ENCODE measurements around the gene TMSB4X. TPM values are rescaled to one million over a fixed set of nuclear protein-coding genes. Genes with fewer than 3 reads are reported as not detected.
"Not testable (repeated sequence)": the region's sequence is repeated elsewhere in the genome, so short reads cannot be mapped to it uniquely, and the experiment has no call there.

The TMSB4X gene
- total and polyA plus RNA-seq, 8 donors, result 1,734 to 14,609 (median 4,336) TPM

- intact Hi-C loops (cut with DNase I; ENCODE audit: low total_unique reads), result no loop called here
- WGBS, 5 donors, result 72 to 87% (median 81%) methylated on average over 3 of the region's 3 CpGs
- H3K4me1 ChIP-seq, result peaks cover 0 to 16% (median 0%) of the 10 kb centered on the region in 4 donors
- no peak overlapping the region for H3K27ac ChIP-seq
- TF ChIP-seq, protein P1, sequence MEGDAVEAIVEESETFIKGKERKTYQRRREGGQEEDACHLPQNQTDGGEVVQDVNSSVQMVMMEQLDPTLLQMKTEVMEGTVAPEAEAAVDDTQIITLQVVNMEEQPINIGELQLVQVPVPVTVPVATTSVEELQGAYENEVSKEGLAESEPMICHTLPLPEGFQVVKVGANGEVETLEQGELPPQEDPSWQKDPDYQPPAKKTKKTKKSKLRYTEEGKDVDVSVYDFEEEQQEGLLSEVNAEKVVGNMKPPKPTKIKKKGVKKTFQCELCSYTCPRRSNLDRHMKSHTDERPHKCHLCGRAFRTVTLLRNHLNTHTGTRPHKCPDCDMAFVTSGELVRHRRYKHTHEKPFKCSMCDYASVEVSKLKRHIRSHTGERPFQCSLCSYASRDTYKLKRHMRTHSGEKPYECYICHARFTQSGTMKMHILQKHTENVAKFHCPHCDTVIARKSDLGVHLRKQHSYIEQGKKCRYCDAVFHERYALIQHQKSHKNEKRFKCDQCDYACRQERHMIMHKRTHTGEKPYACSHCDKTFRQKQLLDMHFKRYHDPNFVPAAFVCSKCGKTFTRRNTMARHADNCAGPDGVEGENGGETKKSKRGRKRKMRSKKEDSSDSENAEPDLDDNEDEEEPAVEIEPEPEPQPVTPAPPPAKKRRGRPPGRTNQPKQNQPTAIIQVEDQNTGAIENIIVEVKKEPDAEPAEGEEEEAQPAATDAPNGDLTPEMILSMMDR (IDR thresholded peaks at IDR 0.05), result no peak
- TF ChIP-seq POLR2AphosphoS5 (IDR thresholded peaks at IDR 0.05), result no peak
- TF ChIP-seq EP300 (IDR thresholded peaks at IDR 0.05), result no peak
- TF ChIP-seq POLR2A (IDR thresholded peaks at IDR 0.05), result no peak
- no peak overlapping the region for H3K4me3 ChIP-seq
- no peak for DNase-seq
- no peaks in the 10 kb centered on the region for H3K9me3 ChIP-seq
- H3K27me3 ChIP-seq, result no peaks in the 10 kb centered on the region
- no peaks in the 10 kb centered on the region for H3K36me3 ChIP-seq
These were observed 40.8 kb downstream of the TMSB4X start for GRCh38 chrX:13015536-13016236.

GRCh38 chrX:13016731-13017130 is 41.8 kb downstream of the TMSB4X start:
- intact Hi-C loops (cut with DNase I; ENCODE audit: low total_unique reads); H3K36me3 ChIP-seq; H3K27ac ChIP-seq: not testable (repeated sequence)

GRCh38 chrX:13022926-13023325 is 48.0 kb downstream of the TMSB4X start:
- no peaks in the 10 kb centered on the region for H3K36me3 ChIP-seq
- intact Hi-C loops (cut with DNase I; ENCODE audit: low total_unique reads), result no loop called here
- H3K27ac ChIP-seq, result no peak overlapping the region
- no peak for DNase-seq
- TF ChIP-seq POLR2AphosphoS5 (IDR thresholded peaks at IDR 0.05) (no peak), EP300 (IDR thresholded peaks at IDR 0.05) (no peak), POLR2A (IDR thresholded peaks at IDR 0.05) (no peak)
- TF ChIP-seq, protein P1 (IDR thresholded peaks at IDR 0.05), result no peak
- H3K27me3 ChIP-seq, result no peaks in the 10 kb centered on the region
- peaks cover 0 to 5% (median 2%) of the 10 kb centered on the region in 4 donors for H3K4me1 ChIP-seq
- WGBS, 5 donors, result 52 to 81% (median 71%) methylated on average over 2 of the region's 2 CpGs
- H3K4me3 ChIP-seq, result no peak overlapping the region
- H3K9me3 ChIP-seq, result no peaks in the 10 kb centered on the region

More at GRCh38 chrX:13016731-13017130, 41.8 kb downstream of the TMSB4X start:
- not testable (repeated sequence) for H3K4me3 ChIP-seq, DNase-seq, H3K9me3 ChIP-seq, H3K27me3 ChIP-seq
- peaks cover 0 to 14% (median 0%) of the 10 kb centered on the region in 4 donors for H3K4me1 ChIP-seq
- WGBS, 5 donors, result 86 to 90% (median 86%) methylated on average over 6 of the region's 6 CpGs

- intact Hi-C loops (cut with DNase I; ENCODE audit: low total_unique reads), result no loop called here
- H3K4me3 ChIP-seq, result no peak overlapping the region
- no peak for DNase-seq
- H3K4me1 ChIP-seq, result peaks cover 2 to 9% (median 3%) of the 10 kb centered on the region in 4 donors
- WGBS, 5 donors, result 90 to 95% (median 93%) methylated on average over 2 to 3 of the region's 3 CpGs
- no peaks in the 10 kb centered on the region for H3K27me3 ChIP-seq
- H3K9me3 ChIP-seq, result no peaks in the 10 kb centered on the region
- H3K27ac ChIP-seq, result no peak overlapping the region
- no peaks in the 10 kb centered on the region for H3K36me3 ChIP-seq
- TF ChIP-seq POLR2AphosphoS5 (IDR thresholded peaks at IDR 0.05) (no peak), EP300 (IDR thresholded peaks at IDR 0.05) (no peak), POLR2A (IDR thresholded peaks at IDR 0.05) (no peak)
- TF ChIP-seq, protein P1 (IDR thresholded peaks at IDR 0.05), result no peak
These were observed 48.7 kb downstream of the TMSB4X start for GRCh38 chrX:13023567-13023966.

GRCh38 chrX:13023979-13024378 is 49.1 kb downstream of the TMSB4X start:
- DNase-seq, result no peak

More at GRCh38 chrX:13023979-13024378, 49.1 kb downstream of the TMSB4X start:
- Histone ChIP-seq H3K4me1 (peaks cover 5 to 13% (median 6%) of the 10 kb centered on the region in 4 donors), H3K4me3 (no peak overlapping the region), H3K36me3 (no peaks in the 10 kb centered on the region), H3K27ac (no peak overlapping the region), H3K27me3 (no peaks in the 10 kb centered on the region), H3K9me3 (no peaks in the 10 kb centered on the region)
- intact Hi-C loops (cut with DNase I; ENCODE audit: low total_unique reads), result no loop called here
- WGBS, 5 donors, result 57 to 72% (median 65%) methylated on average over 4 of the region's 4 CpGs
- TF ChIP-seq POLR2A (IDR thresholded peaks at IDR 0.05), result no peak
- TF ChIP-seq, protein P1 (IDR thresholded peaks at IDR 0.05), result no peak
- TF ChIP-seq POLR2AphosphoS5 (IDR thresholded peaks at IDR 0.05), result no peak
- TF ChIP-seq EP300 (IDR thresholded peaks at IDR 0.05), result no peak

Measured in stomach (tissue), 9 donors.